ENCODE data around the gene MAPK8.

The MAPK8 gene

GRCh38 chr10:48377751-48378530 is 71.5 kb downstream of the MAPK8 start:
- Histone ChIP-seq H3K9ac (no peak overlapping the region), H3K27ac (peak overlapping the region; percentile 20), H2AFZ (no peak overlapping the region), H3K4me2 (ENCODE audit: low read length) (no peak overlapping the region), H3K36me3 (ENCODE audit: control insufficient read depth, insufficient read depth, low read length) (no peaks in the 10 kb centered on the region), H3K27me3 (ENCODE audit: control insufficient read depth, insufficient read depth, low read length) (no peaks in the 10 kb centered on the region), H3K79me2 (peaks cover 5% of the 10 kb centered on the region), H3K4me1 (peaks cover 4% of the 10 kb centered on the region), H3K9me3 (ENCODE audit: control insufficient read depth, low read length) (no peaks in the 10 kb centered on the region), H3K4me3 (ENCODE audit: low read depth, low read length) (no peak overlapping the region)
- TF ChIP-seq CTCF (IDR thresholded peaks at IDR 0.05): no peak

GRCh38 chr10:48378675-48379074 is 72.2 kb downstream of the MAPK8 start:
- H3K4me1 ChIP-seq: peaks cover 11% of the 10 kb centered on the region
- no peaks in the 10 kb centered on the region for H3K36me3 ChIP-seq (ENCODE audit: control insufficient read depth, insufficient read depth, low read length)
- H3K27ac ChIP-seq: no peak overlapping the region
- no peaks in the 10 kb centered on the region for H3K27me3 ChIP-seq (ENCODE audit: control insufficient read depth, insufficient read depth, low read length)
- peaks cover 2% of the 10 kb centered on the region for H3K79me2 ChIP-seq
- H3K4me2 ChIP-seq (ENCODE audit: low read length): no peak overlapping the region
- H3K4me3 ChIP-seq (ENCODE audit: low read depth, low read length): no peak overlapping the region
- H3K9ac ChIP-seq: no peak overlapping the region
- TF ChIP-seq CTCF (IDR thresholded peaks at IDR 0.05): no peak
- H2AFZ ChIP-seq: no peak overlapping the region
- H3K9me3 ChIP-seq (ENCODE audit: control insufficient read depth, low read length): no peaks in the 10 kb centered on the region

- Histone ChIP-seq H3K4me2 (ENCODE audit: low read length) (no peak overlapping the region), H2AFZ (no peak overlapping the region), H3K4me1 (peaks cover 35% of the 10 kb centered on the region), H3K9me3 (ENCODE audit: control insufficient read depth, low read length) (no peaks in the 10 kb centered on the region), H3K4me3 (ENCODE audit: low read depth, low read length) (no peak overlapping the region), H3K79me2 (no peaks in the 10 kb centered on the region), H3K36me3 (ENCODE audit: control insufficient read depth, insufficient read depth, low read length) (no peaks in the 10 kb centered on the region), H3K27me3 (ENCODE audit: control insufficient read depth, insufficient read depth, low read length) (no peaks in the 10 kb centered on the region), H3K27ac (no peak overlapping the region), H3K9ac (no peak overlapping the region)
- TF ChIP-seq CTCF (IDR thresholded peaks at IDR 0.05): no peak
Measured at GRCh38 chr10:48381971-48382370, 75.5 kb downstream of the MAPK8 start.

GRCh38 chr10:48382982-48383381 is 76.5 kb downstream of the MAPK8 start:
- Histone ChIP-seq H3K36me3 (ENCODE audit: control insufficient read depth, insufficient read depth, low read length) (no peaks in the 10 kb centered on the region), H3K4me2 (ENCODE audit: low read length) (peak overlapping the region; percentile 18), H3K27ac (peak overlapping the region; percentile 90), H3K9me3 (ENCODE audit: control insufficient read depth, low read length) (no peaks in the 10 kb centered on the region), H3K27me3 (ENCODE audit: control insufficient read depth, insufficient read depth, low read length) (no peaks in the 10 kb centered on the region), H3K79me2 (no peaks in the 10 kb centered on the region), H3K9ac (no peak overlapping the region), H3K4me3 (ENCODE audit: low read depth, low read length) (peak overlapping the region; percentile 0), H3K4me1 (peaks cover 39% of the 10 kb centered on the region), H2AFZ (no peak overlapping the region)
- no peak for TF ChIP-seq CTCF (IDR thresholded peaks at IDR 0.05)

GRCh38 chr10:48383393-48383792 is 76.9 kb downstream of the MAPK8 start:
- Histone ChIP-seq H3K27me3 (ENCODE audit: control insufficient read depth, insufficient read depth, low read length) (no peaks in the 10 kb centered on the region), H3K9ac (no peak overlapping the region), H3K4me3 (ENCODE audit: low read depth, low read length) (peak overlapping the region; percentile 0), H3K4me2 (ENCODE audit: low read length) (peak overlapping the region; percentile 18), H3K4me1 (peaks cover 36% of the 10 kb centered on the region), H3K36me3 (ENCODE audit: control insufficient read depth, insufficient read depth, low read length) (no peaks in the 10 kb centered on the region), H3K27ac (peak overlapping the region; percentile 90), H3K79me2 (no peaks in the 10 kb centered on the region), H2AFZ (peak overlapping the region; percentile 71), H3K9me3 (ENCODE audit: control insufficient read depth, low read length) (no peaks in the 10 kb centered on the region)
- TF ChIP-seq CTCF (IDR thresholded peaks at IDR 0.05): no peak

Measured in parathyroid adenoma (tissue), 2 donors.